SK-N-SH (cell line): Measurements from ENCODE around the gene UBAC2. TPM values are rescaled to one million over a fixed set of nuclear protein-coding genes. Genes with fewer than 3 reads are reported as not detected.

Experiments used
- CTCF ChIA-PET: fragments of 300-600, 350-600 bp; formaldehyde crosslinking; extraction: SDS; loops from one replicate; lab custom pipeline; 2021; lab: Yijun Ruan, JAX
- POLR2A ChIA-PET: fragments of 350-600 bp; sonication (Branson Sonifier 250); formaldehyde crosslinking; extraction: SDS; loops from one replicate; lab custom pipeline; 2020; ENCODE audit warnings: antibody characterized with exemption, inconsistent platforms; lab: Yijun Ruan, JAX
- DNase-seq: peaks from one replicate; pipeline ENCODE4 v3.0.0; 2012
- H2AFZ ChIP-seq: fragments of 200-600 bp; sonication (generic); 2 replicates; pipeline ENCODE4 v1.8.1; 2016; ENCODE audit warnings: antibody characterized with exemption, mild to moderate bottlenecking, low read depth
- H3F3A ChIP-seq: fragments of 200-600 bp; sonication (generic); replicated peaks from 2 replicates; pipeline ENCODE3; 2016; ENCODE audit warnings: antibody characterized with exemption, mild to moderate bottlenecking; ENCODE audit not compliant: insufficient read depth
- H3K27ac ChIP-seq, 2 experiments: fragments of 200-500 bp in 1 of 2; fragments of 200-600 bp in 1 of 2; sonication (Bioruptor generic) in 1 of 2; sonication (generic), shearing (Covaris generic) in 1 of 2; 2 replicates each; pipeline versions ENCODE4 v1.5.1 to v1.6.1; 2014 to 2016; ENCODE audit warnings: low read depth in 2 of 2, inconsistent platforms in 1 of 2, low read length in 1 of 2, mild to moderate bottlenecking in 1 of 2, mixed read lengths in 1 of 2
- H3K27me3 ChIP-seq: fragments of 200-600 bp; sonication (generic), shearing (Covaris generic); 2 replicates; pipeline ENCODE4 v1.6.1; 2016; ENCODE audit warnings: mixed run types; ENCODE audit not compliant: insufficient read depth
- H3K36me3 ChIP-seq, 2 experiments: fragments of 200-500 bp in 1 of 2; fragments of 200-600 bp in 1 of 2; sonication (Bioruptor generic) in 1 of 2; sonication (generic) in 1 of 2; replicated peaks in 1 of 2; 2 replicates each; pipeline versions ENCODE3 to v1.5.1; 2014 to 2016; ENCODE audit warnings: low read length in 1 of 2, mild to moderate bottlenecking in 1 of 2; ENCODE audit not compliant: insufficient read depth in 2 of 2, control insufficient read depth in 1 of 2
- H3K4me1 ChIP-seq, 2 experiments: fragments of 200-500 bp in 1 of 2; fragments of 200-600 bp in 1 of 2; sonication (Bioruptor generic) in 1 of 2; sonication (generic), shearing (Covaris generic) in 1 of 2; 2 replicates each; pipeline versions ENCODE4 v1.5.1 to v1.6.1; 2014 to 2016; ENCODE audit warnings: low read depth in 1 of 2, low read length in 1 of 2, mixed run types in 1 of 2; ENCODE audit not compliant: insufficient read depth in 2 of 2, control insufficient read depth in 1 of 2
- H3K4me2 ChIP-seq: fragments of 200-600 bp; sonication (generic), shearing (Covaris generic); 2 replicates; pipeline ENCODE4 v1.6.1; 2017; ENCODE audit warnings: mixed run types
- H3K4me3 ChIP-seq, 2 experiments: fragments of 200-500 bp in 1 of 2; fragments of 200-600 bp in 1 of 2; sonication (Bioruptor generic) in 1 of 2; sonication (generic), shearing (Covaris generic) in 1 of 2; 2 replicates each; pipeline versions ENCODE4 v1.5.1 to v1.8.1; 2014 to 2016; ENCODE audit warnings: low read depth in 2 of 2, inconsistent platforms in 1 of 2, low read length in 1 of 2, mild to moderate bottlenecking in 1 of 2, mixed read lengths in 1 of 2, moderate library complexity in 1 of 2
- H3K79me2 ChIP-seq: fragments of 200-600 bp; sonication (generic); 2 replicates; pipeline ENCODE4 v1.8.1; 2017; ENCODE audit warnings: mild to moderate bottlenecking; ENCODE audit not compliant: insufficient read depth
- H3K9ac ChIP-seq: fragments of 200-600 bp; sonication (generic); 2 replicates; pipeline ENCODE4 v1.6.1; 2017; ENCODE audit warnings: mixed run types
- H3K9me2 ChIP-seq: fragments of 200-600 bp; sonication (generic); 2 replicates; pipeline ENCODE4 v1.6.1; 2017; ENCODE audit warnings: mixed run types
- H3K9me3 ChIP-seq: fragments of 200-600 bp; sonication (generic); 2 replicates; pipeline ENCODE4 v1.6.1; 2017; ENCODE audit warnings: mixed run types, mild to moderate bottlenecking, moderate library complexity
- H4K20me1 ChIP-seq: fragments of 200-600 bp; sonication (generic); 2 replicates; pipeline ENCODE4 v1.6.1; 2017; ENCODE audit warnings: mild to moderate bottlenecking, mixed run types; ENCODE audit not compliant: insufficient read depth
- EP300 ChIP-seq, 2 experiments: IDR thresholded peaks; 2 replicates each; pipeline versions ENCODE4 v1.4.0 to v1.6.1; 2012; ENCODE audit warnings: borderline replicate concordance in 1 of 2, low read depth in 1 of 2, low read length in 1 of 2
- EZH2phosphoT487 ChIP-seq: fragments of 200-600 bp; sonication (generic); IDR thresholded peaks from 2 replicates; pipeline ENCODE4 v1.6.1; 2017; ENCODE audit warnings: low read depth, mixed run types, mild to moderate bottlenecking, antibody characterized with exemption, moderate library complexity, borderline replicate concordance
- FOSL2 ChIP-seq: IDR thresholded peaks from 2 replicates; pipeline ENCODE4 v1.4.0; 2012; ENCODE audit warnings: low read depth, mild to moderate bottlenecking, moderate library complexity, borderline replicate concordance
- FOXJ3 ChIP-seq: sonication (generic); formaldehyde crosslinking; IDR thresholded peaks from 2 replicates; pipeline ENCODE4 v1.5.1; 2020; ENCODE audit warnings: mild to moderate bottlenecking, missing genetic modification reagents
- FOXM1 ChIP-seq: IDR thresholded peaks from 2 replicates; pipeline ENCODE4 v1.4.0; 2012; ENCODE audit warnings: low read depth, mild to moderate bottlenecking
- GABPA ChIP-seq: IDR thresholded peaks from 2 replicates; pipeline ENCODE4 v1.4.0; 2012; ENCODE audit warnings: low read depth, mild to moderate bottlenecking
- GATA2 ChIP-seq: sonication (generic); formaldehyde crosslinking; IDR thresholded peaks from 2 replicates; pipeline ENCODE4 v1.5.0; 2020; ENCODE audit warnings: mild to moderate bottlenecking, missing genetic modification reagents
- JUND ChIP-seq: IDR thresholded peaks from 2 replicates; pipeline ENCODE4 v1.4.0; 2012
- MXI1 ChIP-seq: IDR thresholded peaks from 2 replicates; pipeline ENCODE4 v1.6.1; 2012; ENCODE audit warnings: mild to moderate bottlenecking, low read depth, low read length, improper control_type of control experiment
- NFIC ChIP-seq: IDR thresholded peaks from 2 replicates; pipeline ENCODE4 v1.4.0; 2012; ENCODE audit warnings: borderline replicate concordance
- RAD21 ChIP-seq: IDR thresholded peaks from 2 replicates; pipeline ENCODE4 v1.6.1; 2012; ENCODE audit warnings: mild to moderate bottlenecking, low read length
- RXRA ChIP-seq: IDR thresholded peaks from 2 replicates; pipeline ENCODE4 v1.4.0; 2012; ENCODE audit warnings: low read depth, mild to moderate bottlenecking, borderline replicate concordance
- SMC3 ChIP-seq: IDR thresholded peaks from 2 replicates; pipeline ENCODE4 v1.6.1; 2012; ENCODE audit warnings: low read depth, low read length, improper control_type of control experiment
- TAF1 ChIP-seq: IDR thresholded peaks from 2 replicates; pipeline ENCODE4 v1.6.1; 2012; ENCODE audit warnings: low read depth, mild to moderate bottlenecking, low read length, moderate library complexity, borderline replicate concordance
- TEAD4 ChIP-seq: IDR thresholded peaks from 2 replicates; pipeline ENCODE4 v1.4.0; 2012; ENCODE audit warnings: mild to moderate bottlenecking, borderline replicate concordance; ENCODE audit not compliant: insufficient read depth
- YY1 ChIP-seq: IDR thresholded peaks from 2 replicates; pipeline ENCODE4 v1.4.0; 2012; ENCODE audit warnings: low read depth, mild to moderate bottlenecking
- WGBS: methylation state at CpG from one replicate; pipeline ENCODE4 v1.1.6; 2017; ENCODE audit warnings: low lambda C conversion rate; 5-methylcytosine and 5-hydroxymethylcytosine counted together
- polyA plus RNA-seq, 3 experiments: library from polyadenylated mRNA; depleted of rRNA; stranded (reverse); fragments of >200 nt; gene quantifications; 2 replicates each; pipeline ENCODE4 v1.2.3, GENCODE V29; 2012
- TF ChIP-seq, protein P1 (sequence below): IDR thresholded peaks from 2 replicates; pipeline ENCODE4 v1.4.0; 2012; ENCODE audit warnings: low read depth, borderline replicate concordance
- TF ChIP-seq, protein P2 (sequence below): fragments of 150-350 bp; IDR thresholded peaks from 2 replicates; pipeline ENCODE4 v1.6.1; 2017; ENCODE audit warnings: antibody characterized with exemption, low read length, low read depth, borderline replicate concordance
- TF ChIP-seq, protein P3 (sequence below): IDR thresholded peaks from 2 replicates; pipeline ENCODE4 v1.4.0; 2012; ENCODE audit warnings: low read depth
- TF ChIP-seq, protein P4 (sequence below): IDR thresholded peaks from 2 replicates; pipeline ENCODE4; 2012

Gene UBAC2
- polyA plus RNA-seq, 1 of the 3 experiments (the other 2 are of a cell fraction): 79.0 TPM

DNA sequence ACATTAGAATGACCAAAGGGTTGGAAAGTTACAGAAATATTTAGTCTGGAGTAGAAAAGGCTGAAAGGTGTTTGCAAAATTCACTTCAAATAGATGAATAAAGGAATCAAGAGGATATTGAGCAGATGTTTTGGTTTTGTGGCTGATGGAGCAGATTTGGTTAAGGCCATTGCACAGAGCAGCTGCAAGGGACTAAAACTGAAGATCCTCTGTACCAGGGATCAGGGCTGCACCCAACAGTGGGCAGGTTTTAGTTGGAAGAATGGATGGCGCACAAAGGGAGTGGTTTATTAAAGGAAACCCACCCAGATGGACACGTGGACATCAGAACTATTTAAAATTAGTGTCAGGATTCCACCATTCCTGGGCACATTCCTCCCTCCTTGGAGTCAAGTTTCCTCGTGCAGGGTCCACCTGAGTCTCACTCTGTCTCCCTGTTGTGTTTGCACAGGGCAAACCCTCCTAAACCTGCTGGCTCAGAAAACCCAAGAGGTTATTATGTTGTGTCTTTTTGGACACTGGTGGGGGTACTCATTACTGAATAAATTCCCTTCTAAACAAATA, 9.2 kb upstream of the UBAC2 start (continued):
- TF ChIP-seq EZH2phosphoT487 (no peak), TEAD4 (no peak), FOXM1 (no peak), GABPA (no peak), JUND (no peak)
- TF ChIP-seq, protein P1, sequence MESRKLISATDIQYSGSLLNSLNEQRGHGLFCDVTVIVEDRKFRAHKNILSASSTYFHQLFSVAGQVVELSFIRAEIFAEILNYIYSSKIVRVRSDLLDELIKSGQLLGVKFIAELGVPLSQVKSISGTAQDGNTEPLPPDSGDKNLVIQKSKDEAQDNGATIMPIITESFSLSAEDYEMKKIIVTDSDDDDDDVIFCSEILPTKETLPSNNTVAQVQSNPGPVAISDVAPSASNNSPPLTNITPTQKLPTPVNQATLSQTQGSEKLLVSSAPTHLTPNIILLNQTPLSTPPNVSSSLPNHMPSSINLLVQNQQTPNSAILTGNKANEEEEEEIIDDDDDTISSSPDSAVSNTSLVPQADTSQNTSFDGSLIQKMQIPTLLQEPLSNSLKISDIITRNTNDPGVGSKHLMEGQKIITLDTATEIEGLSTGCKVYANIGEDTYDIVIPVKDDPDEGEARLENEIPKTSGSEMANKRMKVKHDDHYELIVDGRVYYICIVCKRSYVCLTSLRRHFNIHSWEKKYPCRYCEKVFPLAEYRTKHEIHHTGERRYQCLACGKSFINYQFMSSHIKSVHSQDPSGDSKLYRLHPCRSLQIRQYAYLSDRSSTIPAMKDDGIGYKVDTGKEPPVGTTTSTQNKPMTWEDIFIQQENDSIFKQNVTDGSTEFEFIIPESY: no peak

DNA sequence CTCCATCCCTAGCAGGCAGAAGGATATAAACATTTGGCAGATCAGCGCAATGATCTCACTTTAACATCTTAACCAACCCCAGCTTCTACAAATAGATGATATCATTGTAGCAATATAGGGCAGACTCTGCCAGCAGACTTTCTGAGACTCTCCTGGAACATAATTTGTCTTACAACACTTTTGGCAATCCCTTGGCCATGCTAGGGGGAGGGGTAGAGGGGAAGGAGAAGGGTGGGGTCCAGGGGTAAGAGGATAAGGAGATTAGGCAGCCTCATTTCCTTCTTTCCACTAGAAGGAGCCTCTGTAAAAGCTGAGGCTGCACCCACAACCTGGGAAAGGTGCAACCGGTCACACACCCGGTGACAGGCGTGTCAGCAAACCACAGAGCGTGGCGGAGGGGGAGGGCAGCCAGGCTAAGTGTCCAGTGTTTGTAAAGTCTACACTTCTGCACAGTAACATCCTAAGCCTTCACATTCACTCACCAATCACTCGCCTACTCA, 8.7 kb upstream of the UBAC2 start:
- 92% methylated on average over 7 of the region's 7 CpGs for WGBS
- H3K4me3 ChIP-seq: no peak overlapping the region
- no peak overlapping the region for H2AFZ ChIP-seq
- H3K36me3 ChIP-seq: no peaks in the 10 kb centered on the region
- POLR2A ChIA-PET: no interaction called here
- H3K9ac ChIP-seq: no peak overlapping the region
- H3K9me3 ChIP-seq: no peaks in the 10 kb centered on the region
- H3K27me3 ChIP-seq: no peaks in the 10 kb centered on the region
- TF ChIP-seq, protein P2, sequence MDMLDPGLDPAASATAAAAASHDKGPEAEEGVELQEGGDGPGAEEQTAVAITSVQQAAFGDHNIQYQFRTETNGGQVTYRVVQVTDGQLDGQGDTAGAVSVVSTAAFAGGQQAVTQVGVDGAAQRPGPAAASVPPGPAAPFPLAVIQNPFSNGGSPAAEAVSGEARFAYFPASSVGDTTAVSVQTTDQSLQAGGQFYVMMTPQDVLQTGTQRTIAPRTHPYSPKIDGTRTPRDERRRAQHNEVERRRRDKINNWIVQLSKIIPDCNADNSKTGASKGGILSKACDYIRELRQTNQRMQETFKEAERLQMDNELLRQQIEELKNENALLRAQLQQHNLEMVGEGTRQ: no peak
- TF ChIP-seq YY1 (no peak), FOSL2 (no peak), JUND (no peak), MXI1 (no peak), EP300 (IDR thresholded peaks at IDR 0.05; ENCODE audit: borderline replicate concordance in 1 of 2, low read depth in 1 of 2, low read length in 1 of 2) (no peak), NFIC (no peak), TAF1 (no peak), FOXJ3 (no peak), GATA2 (CRISPR knock-in tag) (no peak), RXRA (no peak), SMC3 (no peak), RAD21 (no peak), TEAD4 (no peak)
- TF ChIP-seq, protein P3, sequence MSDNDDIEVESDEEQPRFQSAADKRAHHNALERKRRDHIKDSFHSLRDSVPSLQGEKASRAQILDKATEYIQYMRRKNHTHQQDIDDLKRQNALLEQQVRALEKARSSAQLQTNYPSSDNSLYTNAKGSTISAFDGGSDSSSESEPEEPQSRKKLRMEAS: no peak
- TF ChIP-seq, protein P1: no peak
- TF ChIP-seq, protein P4, sequence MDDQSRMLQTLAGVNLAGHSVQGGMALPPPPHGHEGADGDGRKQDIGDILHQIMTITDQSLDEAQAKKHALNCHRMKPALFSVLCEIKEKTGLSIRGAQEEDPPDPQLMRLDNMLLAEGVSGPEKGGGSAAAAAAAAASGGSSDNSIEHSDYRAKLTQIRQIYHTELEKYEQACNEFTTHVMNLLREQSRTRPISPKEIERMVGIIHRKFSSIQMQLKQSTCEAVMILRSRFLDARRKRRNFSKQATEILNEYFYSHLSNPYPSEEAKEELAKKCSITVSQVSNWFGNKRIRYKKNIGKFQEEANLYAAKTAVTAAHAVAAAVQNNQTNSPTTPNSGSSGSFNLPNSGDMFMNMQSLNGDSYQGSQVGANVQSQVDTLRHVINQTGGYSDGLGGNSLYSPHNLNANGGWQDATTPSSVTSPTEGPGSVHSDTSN: no peak
- no peaks in the 10 kb centered on the region for H3K79me2 ChIP-seq
- H3K4me2 ChIP-seq: peak overlapping the region; percentile 47; the same call in 1 of the 2 replicates
- H3F3A ChIP-seq: no peaks in the 10 kb centered on the region
- no peak overlapping the region for H3K27ac ChIP-seq
- CTCF ChIA-PET: interaction anchor here (0.9 kb wide), 2 partner anchors 10 to 15 kb away, joined by 3 read pairs; no protein-coding TSS in a partner anchor
- no peaks in the 10 kb centered on the region for H3K4me1 ChIP-seq
- H3K9me2 ChIP-seq: no peaks in the 10 kb centered on the region
- no peak for DNase-seq
- no peaks in the 10 kb centered on the region for H4K20me1 ChIP-seq
